ENCODE data around the gene MARCHF6.

The MARCHF6 gene

GRCh38 chr5:10323588-10324488 lies 29.7 kb upstream of the MARCHF6 start:
- TF ChIP-seq ZNF384 (IDR thresholded peaks at IDR 0.05): no peak
- no peak for TF ChIP-seq L3MBTL2 (conservative IDR thresholded peaks at IDR 0.05)
- no peak for TF ChIP-seq BHLHE40 (IDR thresholded peaks at IDR 0.05; ENCODE audit: borderline replicate concordance)
- TF ChIP-seq SP1 (IDR thresholded peaks at IDR 0.05): no peak
- no peak for TF ChIP-seq FOXA1 (IDR thresholded peaks at IDR 0.05)
- no peak for TF ChIP-seq CTBP1 (IDR thresholded peaks at IDR 0.05; ENCODE audit: borderline replicate concordance)
- TF ChIP-seq SUZ12 (IDR thresholded peaks at IDR 0.05): no peak
- no peak for TF ChIP-seq ELF4 (IDR thresholded peaks at IDR 0.05)
- no peak for DNase-seq (ENCODE audit: extremely low spot score)
- CTCF ChIA-PET: interaction anchor here (0.8 kb wide), 1 partner anchor 19 kb away, joined by 3 read pairs; no protein-coding TSS in a partner anchor
- POLR2A ChIA-PET: interaction anchor here (1.1 kb wide), 1 partner anchor 29 kb away, joined by 6 read pairs; the partner anchor contains the start of gene MARCHF6

- TF ChIP-seq PKNOX1 (IDR thresholded peaks at IDR 0.05) (0 out of 2 replicates have a peak, but pooled peaks have one; percentile 8), HDGF (IDR thresholded peaks at IDR 0.05; ENCODE audit: borderline replicate concordance) (no peak), LEF1 (IDR thresholded peaks at IDR 0.05; ENCODE audit: borderline replicate concordance) (no peak), FOXM1 (IDR thresholded peaks at IDR 0.05; ENCODE audit: borderline replicate concordance) (no peak), NFRKB (IDR thresholded peaks at IDR 0.05) (no peak), ARNT (IDR thresholded peaks at IDR 0.05) (no peak)
- POLR2A ChIA-PET: interaction anchor here (1.1 to 1.7 kb wide), 1 partner anchor 28 kb away, joined by 6 to 7 read pairs; the partner anchor contains the start of gene MARCHF6
- CTCF ChIA-PET: interaction anchor here (0.8 kb wide), 1 partner anchor 20 kb away, joined by 3 read pairs; no protein-coding TSS in a partner anchor
- no peak for DNase-seq (ENCODE audit: extremely low spot score)
These were observed 28.8 kb upstream of the MARCHF6 start for GRCh38 chr5:10324518-10325370.

- TF ChIP-seq L3MBTL2 (conservative IDR thresholded peaks at IDR 0.05) (no peak), CTBP1 (IDR thresholded peaks at IDR 0.05; ENCODE audit: borderline replicate concordance) (no peak), NFRKB (IDR thresholded peaks at IDR 0.05) (no peak), SUZ12 (IDR thresholded peaks at IDR 0.05) (no peak), SP1 (IDR thresholded peaks at IDR 0.05) (no peak), ARNT (IDR thresholded peaks at IDR 0.05) (no peak), FOXM1 (IDR thresholded peaks at IDR 0.05; ENCODE audit: borderline replicate concordance) (no peak), ZNF384 (IDR thresholded peaks at IDR 0.05) (no peak)
- DNase-seq (ENCODE audit: extremely low spot score): no peak
- ChIA-PET POLR2A (interaction anchor here (4.0 kb wide), 1 partner anchor 25 kb away, joined by 34 read pairs; the partner anchor contains the start of gene MARCHF6), CTCF (interaction anchor here (1.2 kb wide), 1 partner anchor 44 kb away, joined by 5 read pairs; no protein-coding TSS in a partner anchor)
These were observed 25.2 kb upstream of the MARCHF6 start for GRCh38 chr5:10328323-10328722.

GRCh38 chr5:10329446-10329819 lies 24.1 kb upstream of the MARCHF6 start:
- CTCF ChIA-PET: interaction anchor here (0.6 to 1.2 kb wide), 2 partner anchors 45 to 128 kb away, joined by 3 to 5 read pairs; no protein-coding TSS in a partner anchor
- TF ChIP-seq PKNOX1 (IDR thresholded peaks at IDR 0.05) (no peak), L3MBTL2 (conservative IDR thresholded peaks at IDR 0.05) (no peak), HDGF (IDR thresholded peaks at IDR 0.05; ENCODE audit: borderline replicate concordance) (no peak), SUZ12 (IDR thresholded peaks at IDR 0.05) (no peak), CTBP1 (IDR thresholded peaks at IDR 0.05; ENCODE audit: borderline replicate concordance) (no peak), FOXK2 (IDR thresholded peaks at IDR 0.05) (no peak), FOXA1 (IDR thresholded peaks at IDR 0.05) (no peak), NFRKB (IDR thresholded peaks at IDR 0.05) (no peak), ARNT (IDR thresholded peaks at IDR 0.05) (no peak), BHLHE40 (IDR thresholded peaks at IDR 0.05; ENCODE audit: borderline replicate concordance) (no peak), SP1 (IDR thresholded peaks at IDR 0.05) (no peak), ELF4 (IDR thresholded peaks at IDR 0.05) (no peak)
- no peak for DNase-seq (ENCODE audit: extremely low spot score)
- POLR2A ChIA-PET: interaction anchor here (1.5 to 4.0 kb wide), 2 partner anchors 17 to 24 kb away, joined by 4 to 34 read pairs; partner anchors contain the start of gene MARCHF6

GRCh38 chr5:10329820-10330481 lies 23.5 kb upstream of the MARCHF6 start:
- ChIA-PET CTCF (interaction anchor here (0.6 kb wide), 1 partner anchor 128 kb away, joined by 3 read pairs; no protein-coding TSS in a partner anchor), POLR2A (interaction anchor here (1.5 to 4.0 kb wide), 2 partner anchors 17 to 23 kb away, joined by 4 to 34 read pairs; partner anchors contain the start of gene MARCHF6)
- DNase-seq (ENCODE audit: extremely low spot score): no peak
- TF ChIP-seq ZNF384 (IDR thresholded peaks at IDR 0.05) (no peak), SP1 (IDR thresholded peaks at IDR 0.05) (no peak), FOXK2 (IDR thresholded peaks at IDR 0.05) (no peak), ELF4 (IDR thresholded peaks at IDR 0.05) (no peak), BHLHE40 (IDR thresholded peaks at IDR 0.05; ENCODE audit: borderline replicate concordance) (no peak), PKNOX1 (IDR thresholded peaks at IDR 0.05) (no peak), NFRKB (IDR thresholded peaks at IDR 0.05) (no peak), FOXM1 (IDR thresholded peaks at IDR 0.05; ENCODE audit: borderline replicate concordance) (no peak), FOXA1 (IDR thresholded peaks at IDR 0.05) (no peak), ARNT (IDR thresholded peaks at IDR 0.05) (no peak), CTBP1 (IDR thresholded peaks at IDR 0.05; ENCODE audit: borderline replicate concordance) (no peak), SUZ12 (IDR thresholded peaks at IDR 0.05) (no peak), L3MBTL2 (conservative IDR thresholded peaks at IDR 0.05) (no peak), HDGF (IDR thresholded peaks at IDR 0.05; ENCODE audit: borderline replicate concordance) (no peak), TARDBP (IDR thresholded peaks at IDR 0.05) (no peak)
